Renal cortex interstitium (tissue), 11 donors: ENCODE data around the gene GAB1. TPM values are rescaled to one million over a fixed set of nuclear protein-coding genes. Genes with fewer than 3 reads are reported as not detected.

Experiments used
- DNase-seq, 11 donors: peaks; one replicate each; pipeline ENCODE4 v3.0.0-alpha.2; 2013; ENCODE audit warnings: low read depth in 9 of 11, low spot score in 4 of 11; ENCODE audit errors: extremely low read depth in 1 of 11
- polyA plus RNA-seq, 3 donors: library from polyadenylated mRNA; unstranded; fragments of 120-200 nt; gene quantifications; one replicate each; pipeline ENCODE4 v1.2.1, GENCODE V29; 2013; ENCODE audit not compliant: insufficient read length in 3 of 3

Gene GAB1
- polyA plus RNA-seq, 3 donors: 39.9 to 51.5 (median 48.2) TPM

DNA sequence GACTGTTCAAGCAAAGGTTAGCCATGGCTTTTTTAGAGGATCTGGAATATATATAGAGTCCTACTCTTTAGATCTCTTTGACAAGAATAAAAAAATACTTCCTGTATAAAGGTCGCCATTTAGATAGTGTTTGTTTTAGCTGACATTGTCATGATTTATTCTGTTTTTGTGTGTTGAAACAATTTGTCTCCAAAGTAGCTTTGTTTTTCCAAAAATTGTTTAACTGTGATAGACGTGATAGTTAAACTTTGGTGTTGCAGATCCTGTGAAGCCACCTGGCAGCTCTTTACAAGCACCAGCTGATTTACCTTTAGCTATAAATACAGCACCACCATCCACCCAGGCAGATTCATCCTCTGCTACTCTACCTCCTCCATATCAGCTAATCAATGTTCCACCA is 96.6 kb downstream of the GAB1 start:
- DNase-seq: no peak

DNA sequence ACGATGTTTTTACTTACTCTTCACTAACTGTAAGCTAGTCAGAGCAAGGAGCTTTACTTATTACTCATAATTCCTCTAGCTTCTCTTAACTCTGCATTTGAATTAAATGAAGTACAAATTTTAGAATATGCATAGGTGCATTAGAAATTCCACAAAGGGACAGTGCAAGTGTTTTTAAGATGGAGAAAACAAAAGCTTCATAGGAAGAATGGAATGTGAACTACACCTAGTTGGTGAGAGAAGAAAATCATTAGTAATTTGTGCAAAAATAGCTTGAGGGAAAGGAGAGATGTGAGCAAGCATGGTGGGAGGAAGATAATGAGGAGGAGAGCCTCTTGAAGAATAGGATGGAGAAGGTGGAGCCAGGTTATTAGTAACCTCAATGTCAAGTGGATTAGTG is 99.3 kb downstream of the GAB1 start:
- no peak for DNase-seq

DNA sequence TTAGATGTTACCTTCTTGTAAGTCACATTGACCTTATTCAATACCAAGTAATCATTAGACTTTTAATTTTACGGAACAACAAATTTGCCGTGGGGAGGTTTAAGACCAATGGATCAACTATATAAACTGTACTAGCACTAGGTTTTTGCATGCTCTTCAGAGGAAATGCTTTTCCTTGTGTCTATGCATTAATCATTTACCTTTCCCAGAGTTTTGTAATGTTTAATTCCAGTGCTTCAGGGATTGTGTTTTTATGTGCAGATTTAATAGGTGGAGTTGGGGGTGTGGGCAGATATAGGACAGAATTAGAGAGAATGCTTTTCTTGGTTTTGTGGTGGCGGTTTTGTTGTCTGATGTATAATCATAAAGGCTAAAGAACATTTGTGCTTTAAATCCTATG is 100.8 kb downstream of the GAB1 start:
- DNase-seq: no peak

DNA sequence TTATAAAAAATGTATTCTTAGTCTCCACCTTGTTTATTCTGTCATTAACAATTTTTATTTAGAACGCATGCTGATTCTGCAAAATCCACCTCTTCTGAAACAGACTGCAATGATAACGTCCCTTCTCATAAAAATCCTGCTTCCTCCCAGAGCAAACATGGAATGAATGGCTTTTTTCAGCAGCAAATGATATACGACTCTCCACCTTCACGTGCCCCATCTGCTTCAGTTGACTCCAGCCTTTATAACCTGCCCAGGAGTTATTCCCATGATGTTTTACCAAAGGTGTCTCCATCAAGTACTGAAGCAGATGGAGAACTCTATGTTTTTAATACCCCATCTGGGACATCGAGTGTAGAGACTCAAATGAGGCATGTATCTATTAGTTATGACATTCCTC is 101.3 kb downstream of the GAB1 start:
- DNase-seq: no peak

DNA sequence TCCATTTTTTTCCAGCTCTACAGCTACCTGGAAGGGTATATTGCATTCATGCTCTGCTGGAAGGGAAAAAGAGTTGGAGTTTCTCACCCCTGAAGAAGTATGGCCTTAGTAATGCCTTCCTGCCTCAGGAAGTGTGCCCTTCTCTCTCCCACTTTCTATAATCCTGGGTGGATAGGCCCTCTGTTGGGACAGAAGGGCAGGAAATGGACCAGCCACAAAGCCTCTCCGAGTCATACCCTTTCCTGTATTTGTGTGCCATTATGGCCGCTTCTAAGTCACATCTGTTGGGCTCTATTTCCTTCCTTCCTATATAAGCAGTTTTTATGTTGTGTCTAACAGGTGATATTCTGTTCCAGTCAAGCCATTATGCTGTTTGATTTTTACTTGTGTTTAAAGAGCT is 102.0 kb downstream of the GAB1 start:
- DNase-seq: no peak

DNA sequence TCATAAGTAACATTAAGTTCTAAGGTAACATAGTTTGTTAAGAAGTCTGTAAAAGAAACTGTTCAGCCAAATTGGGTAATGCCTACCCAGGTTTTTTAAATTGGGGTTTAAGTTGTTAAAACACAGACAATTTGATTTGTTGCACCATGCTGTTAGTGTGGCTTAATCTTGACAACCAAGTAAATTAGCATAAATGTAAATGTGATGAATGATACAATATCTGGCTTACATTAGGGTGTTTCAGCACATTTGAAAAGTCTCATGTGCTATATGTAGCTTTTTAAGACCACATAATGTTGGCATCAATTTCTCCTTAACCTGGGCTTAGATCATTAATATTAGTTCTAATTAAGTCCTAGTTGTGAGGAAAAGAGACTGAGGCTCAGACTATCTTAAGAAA is 104.4 kb downstream of the GAB1 start:
- DNase-seq: no peak

DNA sequence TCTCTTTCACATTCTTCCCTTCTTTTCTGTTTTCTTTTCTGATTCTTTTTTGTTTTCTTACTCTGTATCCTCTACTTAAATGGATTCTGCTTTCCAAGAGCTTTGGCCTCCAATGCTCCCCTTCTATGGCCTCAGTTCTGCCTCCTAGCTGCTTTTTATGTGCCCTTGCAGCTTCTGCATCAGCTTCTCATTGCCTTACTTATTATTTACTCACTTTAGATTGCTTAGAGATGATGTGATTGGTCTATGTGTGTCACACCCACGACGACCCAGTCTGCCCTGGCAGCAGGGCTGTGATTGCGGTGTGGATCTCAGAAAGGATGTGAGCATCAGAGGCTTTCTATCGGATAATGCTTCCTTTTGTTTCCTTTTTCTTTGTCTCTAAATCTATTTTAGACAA is 105.0 kb downstream of the GAB1 start:
- no peak for DNase-seq

DNA sequence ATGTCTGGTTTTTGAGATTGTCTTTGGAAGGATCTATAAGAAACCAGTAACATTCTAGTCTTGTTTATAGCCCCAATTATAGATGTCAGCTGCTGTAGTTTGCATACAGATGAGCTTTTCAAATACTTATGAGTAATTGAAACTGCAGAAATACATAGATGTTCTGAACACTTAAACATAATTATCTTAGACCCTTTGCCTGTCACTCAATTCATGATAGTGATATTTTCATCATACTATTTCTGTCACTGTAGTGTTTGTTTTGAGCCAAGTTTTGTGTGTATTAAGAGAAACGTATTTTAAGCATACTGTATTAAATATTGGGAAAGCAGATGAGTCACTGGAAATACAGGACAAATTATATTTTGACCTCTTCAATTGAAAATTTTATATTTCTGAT is 107.1 kb downstream of the GAB1 start:
- no peak for DNase-seq

DNA sequence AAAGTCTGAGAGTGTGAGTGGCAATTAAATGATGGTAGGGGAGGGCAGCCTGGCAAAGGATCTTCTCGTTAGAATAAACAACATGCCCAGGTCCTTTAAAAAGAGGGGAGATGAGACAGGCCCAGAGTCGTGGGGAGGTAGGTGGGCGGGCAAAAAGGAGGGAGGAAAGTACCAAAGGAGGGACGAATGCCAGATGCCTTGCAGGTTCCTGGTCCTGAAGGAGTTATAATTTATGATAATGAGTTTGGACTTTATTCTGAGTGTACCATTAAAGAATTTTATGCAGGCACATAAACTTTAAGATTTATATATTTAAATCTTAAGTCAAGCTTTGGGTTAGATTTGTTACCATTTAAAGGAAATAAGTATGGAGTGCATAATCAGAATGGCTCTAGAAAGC is 114.5 kb downstream of the GAB1 start:
- DNase-seq: no peak

DNA sequence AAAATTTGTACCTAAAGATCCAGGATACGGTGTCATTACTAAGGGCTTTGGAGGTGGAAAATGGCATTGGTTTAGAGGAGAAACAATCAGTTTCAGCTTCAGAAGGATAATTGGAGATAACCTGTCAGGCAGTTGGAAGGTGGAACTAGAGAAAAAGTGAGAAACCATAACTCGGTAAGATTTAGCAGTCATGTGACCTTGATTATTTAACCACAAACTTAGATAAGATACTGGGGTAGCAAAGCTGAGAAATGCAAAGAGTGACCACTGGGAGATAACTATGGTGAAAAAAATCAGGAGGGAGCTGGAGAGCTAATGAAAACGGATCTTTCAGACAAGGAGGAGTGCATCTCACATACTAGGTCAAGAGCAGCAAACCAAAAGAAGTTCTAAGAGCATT is 118.5 kb downstream of the GAB1 start:
- DNase-seq: no peak

DNA sequence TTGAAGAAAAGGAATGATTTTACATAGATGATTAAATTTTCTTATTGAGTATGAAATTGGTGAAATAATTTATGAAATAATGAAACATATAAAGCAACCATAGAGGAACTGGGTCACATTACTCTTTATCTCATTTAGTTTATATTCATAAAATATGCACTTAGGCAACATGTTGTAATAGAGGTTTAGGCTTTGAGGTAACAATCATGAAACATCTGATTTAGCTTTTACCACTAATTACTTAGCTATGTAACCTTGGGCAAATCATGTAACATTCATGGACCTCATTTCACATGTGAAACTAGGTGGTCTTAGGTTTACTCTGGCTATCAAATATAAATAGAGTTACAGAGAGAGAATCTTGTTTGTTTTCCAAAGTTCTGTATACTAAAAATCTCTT is 122.3 kb downstream of the GAB1 start:
- DNase-seq: no peak

DNA sequence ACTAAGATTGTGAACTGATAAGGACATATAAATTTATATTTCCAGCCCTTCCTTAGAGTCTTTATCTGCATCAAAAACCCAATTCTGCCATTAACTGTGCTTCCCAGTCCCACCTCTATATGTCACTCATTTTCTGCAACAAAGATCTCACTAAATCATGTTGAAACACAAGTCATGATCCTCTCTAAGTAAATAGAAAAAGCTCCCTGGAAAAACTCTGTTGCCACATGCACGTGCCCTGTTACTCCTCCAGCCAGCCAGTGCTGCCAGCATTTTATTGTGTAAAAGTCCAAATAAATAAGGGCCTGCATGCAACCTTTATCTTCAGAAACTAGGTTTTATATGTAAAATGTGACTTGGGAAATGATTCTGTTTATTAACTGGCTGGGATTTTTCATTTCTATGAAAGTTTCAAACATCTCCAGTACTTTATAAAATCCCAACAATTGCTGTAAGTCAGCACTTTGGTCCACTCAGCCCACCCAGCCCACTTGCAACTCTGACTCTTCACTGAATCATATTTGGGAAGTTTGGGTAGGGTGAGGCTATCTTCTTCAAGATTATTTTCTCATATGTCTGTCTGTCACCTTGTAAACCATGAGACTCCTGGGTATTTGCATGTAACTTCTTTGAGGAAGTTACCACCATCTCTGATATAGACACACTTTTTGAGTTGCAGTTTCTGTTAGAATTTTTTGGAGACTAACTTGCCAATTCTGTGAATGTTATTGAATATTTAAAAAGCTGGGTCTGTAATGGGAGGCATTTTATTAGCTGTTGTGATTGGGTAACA is 136.9 kb downstream of the GAB1 start:
- no peak for DNase-seq

DNA sequence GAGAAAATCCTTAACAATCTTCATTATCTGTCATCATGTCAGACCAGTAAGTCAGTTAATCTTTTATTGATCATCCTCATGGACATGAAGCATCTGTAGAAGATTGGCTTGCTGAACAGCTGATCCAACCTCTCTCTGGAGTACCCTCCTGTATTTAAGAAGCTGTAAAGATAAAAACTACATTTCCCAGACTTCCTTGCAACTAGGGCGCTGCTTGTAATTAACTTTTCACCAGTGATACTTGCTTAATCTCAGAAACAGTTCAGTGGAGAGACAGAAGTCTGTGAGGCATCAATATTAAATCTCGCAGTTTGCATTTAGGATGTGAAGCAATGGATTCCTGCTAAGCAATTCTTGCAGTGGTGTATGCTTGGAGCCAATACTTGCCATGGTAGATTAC is 140.8 kb downstream of the GAB1 start:
- DNase-seq: no peak

DNA sequence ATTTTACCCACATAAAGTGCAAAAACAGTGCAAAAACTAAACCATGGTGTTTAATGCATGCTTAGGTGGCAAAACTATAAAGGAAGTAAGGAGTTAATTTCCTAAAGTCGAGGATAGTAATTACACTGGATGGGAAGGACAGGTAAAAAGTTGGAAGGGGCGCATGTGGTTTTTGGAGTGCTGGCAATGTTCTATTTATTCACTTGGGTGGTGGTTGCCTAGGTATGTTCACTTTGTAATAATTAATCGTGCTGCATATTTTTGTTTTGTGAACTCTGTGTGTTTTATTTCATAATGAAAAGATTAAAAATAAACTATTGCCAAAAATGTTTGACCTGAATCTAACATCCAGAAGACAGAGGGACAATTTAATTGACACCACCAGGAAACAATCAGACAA is 144.7 kb downstream of the GAB1 start:
- DNase-seq: no peak

DNA sequence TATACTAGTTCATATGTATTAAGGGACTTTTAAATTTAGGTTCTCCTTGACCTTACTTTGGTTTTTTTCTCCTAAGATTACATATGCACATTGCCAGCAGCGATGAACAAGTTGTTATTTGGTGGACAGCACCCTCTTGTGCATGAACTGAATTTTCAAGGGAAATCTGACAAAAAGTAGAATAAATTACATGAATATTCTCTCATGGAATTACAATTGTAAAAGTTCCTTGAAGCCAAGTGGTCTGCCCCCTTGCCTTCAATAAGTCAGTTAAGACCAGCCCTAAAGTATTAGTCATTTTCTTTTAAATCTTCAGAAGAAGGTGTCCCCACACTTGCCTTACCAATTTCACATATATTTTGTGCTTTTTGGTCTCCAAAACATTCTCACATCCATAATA is 146.2 kb downstream of the GAB1 start:
- DNase-seq: peak; percentile 12 to 33 (median 21)

DNA sequence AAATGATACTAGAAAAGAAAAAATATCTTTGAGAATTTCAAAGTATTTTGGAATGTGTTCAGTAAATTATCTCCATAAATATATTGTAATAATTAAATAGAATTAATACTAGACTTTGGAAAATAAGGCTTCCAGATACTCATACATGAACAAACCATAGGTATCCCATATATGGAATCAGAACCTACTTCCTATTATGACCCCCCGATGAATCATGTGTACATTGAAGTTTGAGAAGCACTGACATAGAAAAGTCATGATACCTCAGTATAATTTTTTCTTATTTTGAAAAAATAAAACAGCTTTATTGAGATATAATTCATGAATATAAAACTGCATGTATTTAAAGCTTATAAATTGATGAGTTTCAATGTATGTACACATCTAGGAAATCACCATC is 149.6 kb downstream of the GAB1 start:
- DNase-seq: no peak

DNA sequence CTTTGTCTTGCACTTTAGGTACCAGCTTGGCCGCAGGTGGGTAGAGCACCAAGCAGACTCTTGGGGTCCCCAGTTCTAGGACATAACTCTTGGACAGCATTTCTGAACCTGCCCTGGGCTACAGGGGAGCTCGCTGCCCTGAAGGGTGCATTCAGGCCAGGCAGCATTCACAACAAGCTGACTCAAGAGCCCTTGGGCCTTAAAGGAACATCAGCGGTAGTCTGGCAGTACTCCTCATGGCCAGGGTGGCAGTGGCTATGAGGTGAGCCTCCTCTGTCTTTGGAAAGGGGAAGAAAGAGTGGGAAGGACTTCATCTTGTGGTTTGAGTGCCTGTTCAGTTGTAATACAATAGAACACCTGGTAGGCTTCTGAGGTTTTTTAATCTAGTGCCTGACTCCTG is 152.0 kb downstream of the GAB1 start:
- DNase-seq: no peak

DNA sequence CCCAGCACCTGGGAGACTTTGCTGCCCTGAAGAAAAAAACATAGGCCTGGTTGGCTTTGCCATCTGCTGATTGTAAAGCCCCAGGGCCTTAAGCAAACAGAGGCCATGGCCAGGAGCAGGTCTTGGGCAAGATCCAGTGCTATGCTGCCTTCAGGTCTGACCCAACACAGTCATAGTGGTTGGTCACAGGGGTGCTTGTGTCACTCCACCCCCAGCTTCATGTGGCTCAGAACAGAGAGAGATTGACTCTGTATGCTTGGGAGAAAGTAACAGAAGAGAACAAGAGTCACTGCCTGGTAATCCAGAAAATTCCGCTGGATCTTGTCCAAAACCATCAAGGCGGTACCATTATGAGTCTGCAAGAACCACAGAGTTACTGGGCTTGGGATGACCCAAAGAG is 152.4 kb downstream of the GAB1 start:
- no peak for DNase-seq

DNA sequence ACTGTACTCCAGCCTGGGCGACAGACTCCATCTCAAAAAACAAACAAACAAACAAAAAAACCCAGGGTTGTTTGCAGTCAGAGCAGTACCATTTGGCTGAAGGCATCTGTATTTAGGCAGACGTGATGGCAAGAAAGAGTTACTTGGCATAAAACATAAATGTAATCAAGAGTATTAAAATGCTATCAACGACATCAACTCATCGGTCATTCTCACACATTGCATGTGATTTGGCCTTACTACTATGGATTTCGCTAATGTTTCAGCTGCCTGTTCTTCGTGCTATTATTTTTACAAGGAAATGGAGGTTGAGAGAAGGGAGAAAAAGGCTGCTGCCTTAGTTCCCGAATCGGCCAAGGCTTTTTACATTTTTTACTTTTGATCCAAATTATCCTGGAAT is 161.3 kb downstream of the GAB1 start:
- no peak for DNase-seq

DNA sequence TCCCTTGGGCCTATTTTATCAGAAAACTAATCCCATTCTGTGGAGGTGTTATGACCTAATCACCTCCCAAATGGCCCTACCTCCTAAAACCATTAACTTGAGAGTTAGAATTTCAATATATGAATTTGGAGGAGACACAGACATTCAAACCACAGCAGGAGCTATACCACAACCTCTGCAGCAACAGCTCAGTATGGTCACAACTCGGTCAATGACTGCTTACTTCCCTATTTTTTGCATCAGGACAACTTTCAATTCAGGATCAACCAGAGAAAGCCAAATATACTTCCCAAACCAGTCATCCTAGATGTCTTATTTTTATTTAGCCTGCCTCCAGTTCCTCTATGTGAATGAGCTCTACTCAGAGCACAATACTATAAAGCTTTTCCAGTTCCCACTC is 165.6 kb downstream of the GAB1 start:
- DNase-seq: no peak

DNA sequence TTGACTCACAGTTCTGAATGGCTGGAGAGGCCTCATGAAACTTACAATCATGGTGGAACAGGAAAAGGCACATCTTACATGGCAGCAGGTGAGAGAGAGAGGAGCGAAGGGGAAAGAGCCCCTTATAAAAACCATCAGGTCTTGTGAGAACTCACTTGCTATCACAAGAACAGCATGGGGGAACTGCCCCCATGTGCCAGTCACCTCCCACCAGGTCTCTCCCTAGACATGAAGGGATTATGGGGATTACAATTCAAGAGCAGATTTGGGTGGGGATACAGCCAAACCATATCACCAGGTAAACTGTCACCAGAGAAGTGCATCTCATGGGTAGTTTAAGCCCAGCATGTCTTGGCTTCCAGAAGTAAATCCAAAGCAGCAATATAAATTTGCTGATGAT is 169.4 kb downstream of the GAB1 start:
- no peak for DNase-seq

DNA sequence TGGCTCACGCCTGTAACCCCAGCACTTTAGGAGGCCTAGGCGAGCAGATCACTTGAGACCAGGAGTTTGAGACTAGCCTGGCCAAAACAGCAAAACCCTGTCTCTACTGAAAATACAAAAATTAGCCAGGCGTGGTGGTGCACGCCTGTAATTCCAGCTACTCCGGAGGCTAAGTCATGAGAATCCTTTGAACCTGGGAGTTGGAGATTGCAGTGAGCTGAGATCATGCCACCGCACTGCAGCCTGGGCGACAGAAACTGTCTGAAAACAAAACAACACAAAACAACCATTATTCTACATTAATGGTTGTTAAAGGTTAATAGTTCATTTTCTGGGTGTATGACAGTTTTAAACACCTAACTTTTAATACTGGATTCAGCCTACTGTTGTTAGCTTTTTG is 175.2 kb downstream of the GAB1 start:
- DNase-seq: no peak
